Ishikawa (cell line): Measurements from ENCODE around the gene NFRKB.

ENCODE experiments used
- CEBPB ChIP-seq: IDR thresholded peaks from 2 replicates; pipeline ENCODE4 v1.6.1; 2012
- CREB1 ChIP-seq: IDR thresholded peaks from 2 replicates; pipeline ENCODE4 v1.6.1; 2012; ENCODE audit warnings: low read depth
- EGR1 ChIP-seq: IDR thresholded peaks from 2 replicates; pipeline ENCODE4 v1.6.1; 2012
- EP300 ChIP-seq: IDR thresholded peaks from 2 replicates; pipeline ENCODE4 v1.6.1; 2012; ENCODE audit warnings: borderline replicate concordance
- FOXM1 ChIP-seq: IDR thresholded peaks from 2 replicates; pipeline ENCODE4 v1.6.1; 2012; ENCODE audit warnings: low read depth, borderline replicate concordance
- NFIC ChIP-seq: IDR thresholded peaks from 2 replicates; pipeline ENCODE4 v1.6.1; 2012
- RAD21 ChIP-seq: IDR thresholded peaks from 2 replicates; pipeline ENCODE4 v1.6.1; 2012; ENCODE audit warnings: low read depth
- TAF1 ChIP-seq: IDR thresholded peaks from 2 replicates; pipeline ENCODE4 v1.6.1; 2012; ENCODE audit warnings: low read depth, mild to moderate bottlenecking
- TCF12 ChIP-seq: IDR thresholded peaks from 2 replicates; pipeline ENCODE4 v1.6.1; 2012; ENCODE audit warnings: low read depth
- TEAD4 ChIP-seq: IDR thresholded peaks from 2 replicates; pipeline ENCODE4 v1.6.1; 2012
- YY1 ChIP-seq: IDR thresholded peaks from 2 replicates; pipeline ENCODE4 v1.6.1; 2012; ENCODE audit warnings: low read depth
- ZBTB7A ChIP-seq: IDR thresholded peaks from 2 replicates; pipeline ENCODE4 v1.6.1; 2012; ENCODE audit warnings: low read depth
- TF ChIP-seq, protein P1 (sequence below): IDR thresholded peaks from 2 replicates; pipeline ENCODE4 v1.6.1; 2012
- TF ChIP-seq, protein P2 (sequence below): IDR thresholded peaks from 2 replicates; pipeline ENCODE4 v1.6.1; 2012; ENCODE audit warnings: low read depth, mild to moderate bottlenecking
- TF ChIP-seq, protein P3 (sequence below): IDR thresholded peaks from 2 replicates; pipeline ENCODE4 v1.6.1; 2012

The NFRKB gene

DNA sequence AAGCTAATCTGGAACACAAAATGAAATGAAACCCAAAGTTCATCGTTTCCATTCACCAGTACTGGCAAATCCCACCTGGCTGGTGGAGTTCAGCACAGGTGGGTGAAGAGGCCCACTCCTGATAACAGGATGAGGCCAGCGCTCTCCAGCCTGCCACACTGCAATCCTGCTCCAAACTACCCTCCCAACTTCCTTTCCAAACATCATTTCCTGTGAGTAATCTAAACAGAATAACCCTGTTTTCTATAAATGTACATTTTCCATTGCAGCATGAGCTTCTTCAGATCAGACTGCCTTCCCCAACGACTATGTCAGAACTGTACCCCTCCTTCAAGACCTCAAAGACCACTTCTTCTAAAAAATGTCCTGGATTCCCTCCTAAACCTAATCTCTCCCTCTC lies 15.9 kb upstream of the NFRKB start:
- no peak for TF ChIP-seq TAF1
- TF ChIP-seq TCF12, result no peak
- TF ChIP-seq, protein P1, sequence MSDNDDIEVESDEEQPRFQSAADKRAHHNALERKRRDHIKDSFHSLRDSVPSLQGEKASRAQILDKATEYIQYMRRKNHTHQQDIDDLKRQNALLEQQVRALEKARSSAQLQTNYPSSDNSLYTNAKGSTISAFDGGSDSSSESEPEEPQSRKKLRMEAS, result no peak

DNA sequence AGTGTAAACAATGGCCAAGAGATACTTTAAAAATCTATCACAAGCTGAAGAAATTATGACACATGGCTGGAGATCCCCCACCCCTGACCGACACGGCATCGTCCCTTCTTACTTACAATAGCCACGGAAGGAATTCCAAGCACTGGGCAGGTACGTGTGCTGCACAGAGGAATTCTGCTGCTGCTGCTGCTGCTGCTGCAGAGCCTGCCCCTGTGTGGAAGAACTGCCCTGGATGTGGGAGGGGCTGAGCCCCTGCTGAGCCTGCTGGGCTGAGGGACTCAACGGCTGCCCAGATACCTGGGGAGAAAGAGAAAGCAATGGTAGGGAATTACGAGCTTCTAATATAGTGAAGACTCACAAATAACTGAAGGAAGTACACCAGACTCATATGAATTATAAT lies 15.0 kb upstream of the NFRKB start:
- TF ChIP-seq ZBTB7A (no peak), TEAD4 (peak; percentile 65; the same call in 1 of the 2 replicates)

DNA sequence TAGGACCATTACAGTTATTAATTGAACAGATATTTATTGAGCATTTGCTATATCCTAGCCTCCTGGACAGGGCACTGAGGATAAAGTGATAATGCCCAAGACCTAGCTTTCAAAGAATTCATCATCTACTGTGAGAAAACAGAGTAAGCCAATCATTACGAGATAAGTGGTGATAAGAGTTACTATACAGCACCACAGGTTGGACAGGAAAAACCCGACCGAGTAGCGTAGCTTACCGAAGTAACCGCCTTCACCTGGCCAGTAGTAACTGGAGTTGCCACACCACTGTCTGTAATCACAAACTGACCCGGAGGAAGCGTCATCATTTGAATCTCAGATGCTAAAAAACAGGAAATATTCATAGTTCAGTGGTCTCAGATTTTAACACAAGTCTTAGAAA lies 10.0 kb upstream of the NFRKB start:
- TF ChIP-seq CEBPB (no peak), NFIC (no peak), CREB1 (no peak), EP300 (no peak), YY1 (no peak), TCF12 (no peak), TAF1 (no peak), RAD21 (no peak)
- TF ChIP-seq, protein P1, result no peak
- TF ChIP-seq, protein P2, sequence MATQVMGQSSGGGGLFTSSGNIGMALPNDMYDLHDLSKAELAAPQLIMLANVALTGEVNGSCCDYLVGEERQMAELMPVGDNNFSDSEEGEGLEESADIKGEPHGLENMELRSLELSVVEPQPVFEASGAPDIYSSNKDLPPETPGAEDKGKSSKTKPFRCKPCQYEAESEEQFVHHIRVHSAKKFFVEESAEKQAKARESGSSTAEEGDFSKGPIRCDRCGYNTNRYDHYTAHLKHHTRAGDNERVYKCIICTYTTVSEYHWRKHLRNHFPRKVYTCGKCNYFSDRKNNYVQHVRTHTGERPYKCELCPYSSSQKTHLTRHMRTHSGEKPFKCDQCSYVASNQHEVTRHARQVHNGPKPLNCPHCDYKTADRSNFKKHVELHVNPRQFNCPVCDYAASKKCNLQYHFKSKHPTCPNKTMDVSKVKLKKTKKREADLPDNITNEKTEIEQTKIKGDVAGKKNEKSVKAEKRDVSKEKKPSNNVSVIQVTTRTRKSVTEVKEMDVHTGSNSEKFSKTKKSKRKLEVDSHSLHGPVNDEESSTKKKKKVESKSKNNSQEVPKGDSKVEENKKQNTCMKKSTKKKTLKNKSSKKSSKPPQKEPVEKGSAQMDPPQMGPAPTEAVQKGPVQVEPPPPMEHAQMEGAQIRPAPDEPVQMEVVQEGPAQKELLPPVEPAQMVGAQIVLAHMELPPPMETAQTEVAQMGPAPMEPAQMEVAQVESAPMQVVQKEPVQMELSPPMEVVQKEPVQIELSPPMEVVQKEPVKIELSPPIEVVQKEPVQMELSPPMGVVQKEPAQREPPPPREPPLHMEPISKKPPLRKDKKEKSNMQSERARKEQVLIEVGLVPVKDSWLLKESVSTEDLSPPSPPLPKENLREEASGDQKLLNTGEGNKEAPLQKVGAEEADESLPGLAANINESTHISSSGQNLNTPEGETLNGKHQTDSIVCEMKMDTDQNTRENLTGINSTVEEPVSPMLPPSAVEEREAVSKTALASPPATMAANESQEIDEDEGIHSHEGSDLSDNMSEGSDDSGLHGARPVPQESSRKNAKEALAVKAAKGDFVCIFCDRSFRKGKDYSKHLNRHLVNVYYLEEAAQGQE, result no peak

DNA sequence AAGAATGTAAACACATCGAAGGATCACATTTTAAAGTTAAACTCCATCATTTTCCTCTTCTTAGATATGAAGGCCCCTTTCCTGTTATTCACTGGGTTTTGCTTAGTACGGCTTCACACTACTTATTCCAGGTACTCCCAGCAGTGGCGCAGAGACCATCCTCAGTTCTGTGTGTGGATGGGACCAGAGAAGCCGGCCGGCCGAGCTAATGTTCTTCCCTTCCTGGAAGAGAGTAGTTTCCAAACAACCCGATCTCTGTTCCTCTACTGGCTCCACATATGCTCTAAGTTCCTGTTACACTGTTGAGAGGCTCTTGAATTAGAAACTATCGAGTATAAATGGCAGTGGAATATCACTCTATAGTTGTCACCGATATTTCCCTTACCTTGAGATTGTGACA lies 684 bp upstream of the NFRKB start:
- TF ChIP-seq TEAD4 (no peak), FOXM1 (no peak), CREB1 (no peak), EGR1 (no peak), NFIC (no peak), TCF12 (no peak), RAD21 (no peak)
- TF ChIP-seq, protein P3, sequence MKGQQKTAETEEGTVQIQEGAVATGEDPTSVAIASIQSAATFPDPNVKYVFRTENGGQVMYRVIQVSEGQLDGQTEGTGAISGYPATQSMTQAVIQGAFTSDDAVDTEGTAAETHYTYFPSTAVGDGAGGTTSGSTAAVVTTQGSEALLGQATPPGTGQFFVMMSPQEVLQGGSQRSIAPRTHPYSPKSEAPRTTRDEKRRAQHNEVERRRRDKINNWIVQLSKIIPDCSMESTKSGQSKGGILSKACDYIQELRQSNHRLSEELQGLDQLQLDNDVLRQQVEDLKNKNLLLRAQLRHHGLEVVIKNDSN, result no peak

DNA sequence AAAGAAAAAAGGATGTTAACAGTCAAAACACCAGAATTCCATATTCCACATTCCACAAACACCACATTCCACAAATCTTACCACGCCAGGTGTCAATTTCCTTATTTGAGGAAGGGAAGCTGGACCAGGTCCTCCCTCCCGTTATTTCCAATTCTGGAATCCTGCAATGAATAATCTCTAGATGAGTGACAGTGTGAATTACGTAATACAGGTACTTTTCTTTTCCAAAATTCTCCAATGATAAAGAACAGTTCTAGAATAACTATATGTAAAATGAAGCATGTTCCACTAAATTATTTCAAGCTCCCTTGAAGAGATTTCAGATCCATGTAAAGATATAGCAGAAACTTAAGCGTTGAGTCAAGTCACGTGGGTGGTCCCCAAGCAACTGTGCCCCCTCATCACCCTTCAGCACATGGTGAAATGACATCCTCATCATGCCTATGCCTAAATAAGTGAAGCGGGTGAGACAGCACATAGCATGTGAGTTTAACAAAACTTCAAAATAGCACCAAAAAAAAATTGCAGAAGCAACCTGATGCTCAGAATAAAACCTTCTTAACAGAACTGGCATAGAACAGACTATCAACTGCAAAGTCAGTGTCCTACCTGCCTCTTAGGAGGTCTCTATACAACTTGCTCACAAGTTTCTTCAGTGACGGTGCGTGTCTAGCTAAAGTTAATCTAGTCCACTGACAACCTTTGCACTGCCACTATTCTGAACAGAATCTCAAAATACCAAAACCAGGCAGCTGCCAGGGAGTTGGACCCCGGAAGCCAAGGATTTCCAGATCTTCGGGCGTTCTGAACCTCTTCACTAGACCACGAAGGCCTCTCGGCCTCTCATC lies 876 bp downstream of the NFRKB start:
- 0 out of 2 replicates have a peak, but pooled peaks have one; percentile 8 for TF ChIP-seq CEBPB
- TF ChIP-seq EP300, result no peak
- no peak for TF ChIP-seq RAD21
- TF ChIP-seq, protein P2, result no peak

DNA sequence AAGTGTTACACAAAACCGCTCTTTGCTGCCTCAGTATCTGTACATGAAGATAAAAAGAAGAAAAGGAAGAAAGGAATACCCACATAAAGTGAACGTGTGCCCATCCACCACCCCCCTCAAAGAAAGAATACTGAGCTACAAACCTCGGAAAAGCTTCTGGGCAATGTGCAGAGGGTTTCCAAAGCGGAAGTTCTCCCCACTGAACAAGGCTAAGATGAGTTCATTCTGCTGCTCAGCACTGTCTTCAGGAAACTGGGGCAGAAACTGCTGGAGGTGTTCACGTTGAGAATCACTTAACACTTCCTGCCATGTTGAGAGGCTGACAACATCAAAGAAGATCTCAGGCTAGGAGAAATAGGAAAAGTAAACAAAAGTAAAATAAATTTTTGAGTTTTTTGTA lies 6.9 kb downstream of the NFRKB start:
- no peak for TF ChIP-seq EP300
- TF ChIP-seq RAD21, result no peak
- TF ChIP-seq NFIC, result no peak
- no peak for TF ChIP-seq YY1
- no peak for TF ChIP-seq ZBTB7A
- TF ChIP-seq, protein P3, result no peak

DNA sequence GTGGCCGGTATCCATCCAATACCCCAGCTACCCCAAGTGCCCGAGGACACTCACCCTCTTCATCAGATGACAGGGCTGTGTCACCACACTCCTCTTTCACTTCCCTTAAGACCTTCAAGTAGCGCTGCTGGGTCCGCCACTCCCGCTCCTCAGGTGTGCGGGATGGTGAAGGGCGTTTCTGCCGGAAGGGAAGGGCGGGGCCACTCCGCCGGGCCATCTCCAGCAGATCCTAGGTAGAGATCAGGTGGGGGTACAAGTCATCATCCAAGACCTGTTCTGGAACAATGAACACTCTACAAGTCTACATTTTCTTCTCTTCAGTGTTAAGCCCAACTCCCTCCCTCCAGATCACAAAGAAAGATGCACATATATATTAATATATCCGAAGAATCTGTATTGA lies 10.0 kb downstream of the NFRKB start:
- TF ChIP-seq EP300 (no peak), TAF1 (no peak), NFIC (no peak), ZBTB7A (no peak)
- TF ChIP-seq, protein P2, result no peak
